ENCODE data around the gene ADPRH.

DNA sequence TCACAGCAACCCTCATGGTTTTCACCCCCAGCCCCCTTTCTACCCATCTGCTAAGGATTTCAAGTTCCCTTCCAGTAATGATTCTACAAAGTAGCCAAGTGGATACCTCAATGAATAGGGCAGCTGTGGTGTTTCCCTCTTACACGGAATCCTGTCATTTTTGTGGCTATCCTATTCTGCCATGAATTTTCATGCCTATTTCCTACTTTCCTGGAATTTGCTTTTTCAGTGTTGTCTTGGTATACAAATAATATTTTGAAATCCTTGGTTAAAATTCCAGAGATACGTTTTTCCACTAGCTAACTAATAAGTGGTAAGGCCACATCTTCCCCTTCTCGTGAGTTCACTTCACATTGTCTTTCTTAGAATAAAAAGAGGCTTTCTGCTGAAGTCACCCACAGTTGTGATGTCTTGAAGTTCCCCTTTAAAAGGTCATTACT, 7.5 kb downstream of the ADPRH start:
- TF ChIP-seq, protein P1, sequence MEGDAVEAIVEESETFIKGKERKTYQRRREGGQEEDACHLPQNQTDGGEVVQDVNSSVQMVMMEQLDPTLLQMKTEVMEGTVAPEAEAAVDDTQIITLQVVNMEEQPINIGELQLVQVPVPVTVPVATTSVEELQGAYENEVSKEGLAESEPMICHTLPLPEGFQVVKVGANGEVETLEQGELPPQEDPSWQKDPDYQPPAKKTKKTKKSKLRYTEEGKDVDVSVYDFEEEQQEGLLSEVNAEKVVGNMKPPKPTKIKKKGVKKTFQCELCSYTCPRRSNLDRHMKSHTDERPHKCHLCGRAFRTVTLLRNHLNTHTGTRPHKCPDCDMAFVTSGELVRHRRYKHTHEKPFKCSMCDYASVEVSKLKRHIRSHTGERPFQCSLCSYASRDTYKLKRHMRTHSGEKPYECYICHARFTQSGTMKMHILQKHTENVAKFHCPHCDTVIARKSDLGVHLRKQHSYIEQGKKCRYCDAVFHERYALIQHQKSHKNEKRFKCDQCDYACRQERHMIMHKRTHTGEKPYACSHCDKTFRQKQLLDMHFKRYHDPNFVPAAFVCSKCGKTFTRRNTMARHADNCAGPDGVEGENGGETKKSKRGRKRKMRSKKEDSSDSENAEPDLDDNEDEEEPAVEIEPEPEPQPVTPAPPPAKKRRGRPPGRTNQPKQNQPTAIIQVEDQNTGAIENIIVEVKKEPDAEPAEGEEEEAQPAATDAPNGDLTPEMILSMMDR (IDR thresholded peaks at IDR 0.05; ENCODE audit: low read length): no peak
- TF ChIP-seq EZH2 (IDR thresholded peaks at IDR 0.05; ENCODE audit: borderline replicate concordance, low read length): no peak

Measured in OCI-LY1 (cell line).